ENCODE results near the gene KLB.
"Not testable (repeated sequence)": the region's sequence is repeated elsewhere in the genome, so short reads cannot be mapped to it uniquely, and the experiment has no call there.

DNA sequence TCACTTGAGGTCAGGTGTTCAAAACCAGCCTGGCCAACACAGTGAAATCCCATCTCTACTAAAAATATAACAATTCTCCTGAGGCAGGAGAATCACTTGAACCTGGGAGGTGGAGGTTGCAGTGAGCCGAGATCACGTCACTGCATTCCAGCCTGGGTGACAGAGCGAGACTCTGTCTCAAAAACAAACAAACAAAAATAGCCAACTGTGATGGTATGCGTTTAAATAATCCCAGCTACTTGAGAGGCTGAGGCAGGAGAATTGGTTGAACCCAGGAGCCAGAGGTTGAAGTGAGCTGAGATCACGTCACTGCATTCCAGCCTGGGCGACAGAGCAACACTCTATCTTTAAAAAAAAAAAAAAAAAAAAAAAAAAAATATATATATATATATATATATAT, 5.1 kb upstream of the KLB start:
- not testable (repeated sequence) for TF ChIP-seq POLR2A (IDR thresholded peaks at IDR 0.05; ENCODE audit: low read length); GATA1 (IDR thresholded peaks at IDR 0.05; ENCODE audit: low read depth, low read length)

All from erythroblast (primary cell).